NCI-H524 treated with DMSO at 0.1 percent for 48 hours (cell line): ENCODE results near the gene LRP5.
"Not testable (repeated sequence)": the region's sequence is repeated elsewhere in the genome, so short reads cannot be mapped to it uniquely, and the experiment has no call there.

Experiments
- DNase-seq: peaks from one replicate; lab custom pipeline; 2025; lab: John Stamatoyannopoulos, UW

The LRP5 gene

DNA sequence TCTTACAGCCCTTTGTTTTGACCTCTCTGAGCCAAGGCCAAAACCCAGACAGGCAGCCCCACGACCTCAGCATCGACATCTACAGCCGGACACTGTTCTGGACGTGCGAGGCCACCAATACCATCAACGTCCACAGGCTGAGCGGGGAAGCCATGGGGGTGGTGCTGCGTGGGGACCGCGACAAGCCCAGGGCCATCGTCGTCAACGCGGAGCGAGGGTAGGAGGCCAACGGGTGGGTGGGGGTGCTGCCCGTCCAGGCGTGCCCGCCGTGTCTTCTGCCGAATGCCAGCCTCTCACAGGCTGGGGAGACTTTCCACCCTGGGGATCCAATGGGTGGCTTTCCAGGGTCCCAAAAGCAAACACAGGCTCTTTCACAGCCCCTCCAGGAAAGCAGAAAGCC lies 111.1 kb downstream of the LRP5 start:
- no peak for DNase-seq

DNA sequence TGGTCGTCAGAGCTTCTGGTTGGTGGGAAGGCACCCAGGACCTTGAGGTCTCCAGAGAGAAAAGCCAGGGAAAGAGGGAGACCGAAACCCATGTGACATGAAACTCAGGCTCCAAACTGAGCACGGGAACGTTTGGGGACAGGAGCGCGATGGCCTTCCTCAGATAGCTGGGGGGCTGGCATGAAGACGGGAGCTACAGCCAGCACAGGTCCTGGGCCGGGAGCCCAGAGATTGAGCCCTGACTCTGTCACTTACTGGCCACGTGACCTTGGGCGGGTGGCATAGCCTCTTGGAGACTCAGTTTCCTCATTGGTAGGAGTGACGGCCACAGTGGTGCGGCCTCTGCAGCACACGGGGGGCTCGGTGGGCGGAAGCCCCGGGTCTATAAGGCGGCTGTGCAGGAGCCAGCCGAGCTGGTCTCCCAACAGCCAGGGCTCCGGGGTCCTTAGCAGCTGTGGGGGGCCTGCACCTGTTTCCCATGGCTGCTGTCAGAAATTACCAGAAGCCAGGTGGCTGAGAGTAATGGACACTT lies 111.8 kb downstream of the LRP5 start:
- no peak for DNase-seq

GRCh38 chr11:68424981-68425865 lies 112.8 kb downstream of the LRP5 start:
- DNase-seq = no peak

GRCh38 chr11:68425866-68426380 lies 113.5 kb downstream of the LRP5 start:
- no peak for DNase-seq

DNA sequence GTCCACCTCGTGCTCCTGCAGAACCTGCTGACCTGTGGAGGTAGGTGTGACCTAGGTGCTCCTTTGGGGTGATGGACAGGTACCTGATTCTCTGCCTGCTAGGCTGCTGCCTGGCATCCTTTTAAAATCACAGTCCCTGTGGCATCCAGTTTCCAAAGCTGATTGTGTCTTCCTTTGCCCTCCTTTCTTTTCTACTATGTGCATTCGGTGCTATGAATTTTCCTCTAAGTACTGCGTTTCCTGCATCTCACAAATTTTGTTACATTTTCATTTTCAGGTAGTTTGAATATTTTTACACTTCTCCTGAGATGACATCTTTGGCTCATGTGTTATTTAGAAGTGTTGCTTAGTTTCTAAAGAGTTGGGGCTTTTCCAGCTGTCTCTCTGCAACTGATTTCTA lies 117.3 kb downstream of the LRP5 start:
- no peak for DNase-seq

DNA sequence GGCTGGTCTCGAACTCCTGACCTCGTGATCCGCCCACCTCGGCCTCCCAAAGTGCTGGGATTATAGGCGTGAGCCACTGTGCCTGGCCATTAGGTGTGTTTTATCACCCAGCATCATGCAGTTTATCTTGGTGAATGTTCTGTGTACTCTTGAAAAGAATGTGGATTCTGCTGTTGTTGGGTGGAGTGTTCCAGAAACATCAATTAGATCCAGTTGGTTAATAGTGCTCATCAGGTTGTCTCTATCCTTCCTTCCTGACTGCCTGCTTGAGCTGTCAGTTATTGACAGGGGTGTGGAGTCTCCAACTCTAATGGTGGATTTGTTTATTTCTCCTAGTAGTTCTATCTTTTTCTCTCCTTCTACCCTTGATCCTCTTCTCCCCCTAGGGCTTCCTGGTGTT lies 118.0 kb downstream of the LRP5 start:
- DNase-seq = no peak

GRCh38 chr11:68430801-68431200 lies 118.4 kb downstream of the LRP5 start:
- DNase-seq = no peak

- DNase-seq = no peak
These were observed 119.7 kb downstream of the LRP5 start for GRCh38 chr11:68431984-68432645.

GRCh38 chr11:68432874-68433273 lies 120.5 kb downstream of the LRP5 start:
- no peak for DNase-seq

- DNase-seq = no peak
These were observed 121.2 kb downstream of the LRP5 start for GRCh38 chr11:68433541-68433940.

GRCh38 chr11:68434159-68434558 lies 121.8 kb downstream of the LRP5 start:
- not testable (repeated sequence) for DNase-seq

DNA sequence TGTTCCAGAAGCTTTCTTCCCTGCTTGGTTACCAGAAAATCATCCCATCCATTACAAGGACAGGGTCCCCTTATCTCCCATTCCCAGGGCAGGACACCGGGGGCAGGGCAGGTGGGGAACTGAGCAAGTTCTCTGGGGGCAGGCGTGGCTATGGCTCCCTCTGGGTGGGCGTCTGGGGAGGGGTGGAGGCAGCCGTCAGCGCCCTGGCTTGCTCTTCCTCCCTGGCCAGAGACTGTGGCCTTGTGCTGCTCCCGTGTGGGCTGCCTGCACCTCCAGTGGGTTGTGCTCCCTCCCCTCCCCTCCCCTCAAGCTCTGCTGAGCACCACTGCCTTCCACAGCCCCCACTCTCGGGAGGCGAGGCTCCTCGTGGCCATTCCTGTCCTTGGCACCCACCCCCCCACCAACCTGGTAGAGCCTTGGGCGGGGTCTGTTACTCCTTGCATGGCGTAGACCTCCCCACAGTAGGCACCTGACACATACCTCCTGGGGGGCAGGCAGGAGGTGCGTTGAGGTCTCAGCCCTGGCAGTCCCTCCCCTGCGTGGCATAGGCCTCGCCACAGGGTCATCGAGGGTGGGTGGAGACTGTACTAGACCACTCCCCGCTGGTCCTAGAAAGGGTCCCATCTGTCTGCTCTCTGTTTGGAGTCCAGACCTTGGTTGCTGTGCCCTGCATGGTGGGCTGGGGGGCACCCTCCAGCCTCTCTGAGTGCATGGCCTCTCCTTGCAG lies 123.9 kb downstream of the LRP5 start:
- DNase-seq = no peak

- no peak for DNase-seq
These were observed 124.9 kb downstream of the LRP5 start for GRCh38 chr11:68436985-68437926.

DNA sequence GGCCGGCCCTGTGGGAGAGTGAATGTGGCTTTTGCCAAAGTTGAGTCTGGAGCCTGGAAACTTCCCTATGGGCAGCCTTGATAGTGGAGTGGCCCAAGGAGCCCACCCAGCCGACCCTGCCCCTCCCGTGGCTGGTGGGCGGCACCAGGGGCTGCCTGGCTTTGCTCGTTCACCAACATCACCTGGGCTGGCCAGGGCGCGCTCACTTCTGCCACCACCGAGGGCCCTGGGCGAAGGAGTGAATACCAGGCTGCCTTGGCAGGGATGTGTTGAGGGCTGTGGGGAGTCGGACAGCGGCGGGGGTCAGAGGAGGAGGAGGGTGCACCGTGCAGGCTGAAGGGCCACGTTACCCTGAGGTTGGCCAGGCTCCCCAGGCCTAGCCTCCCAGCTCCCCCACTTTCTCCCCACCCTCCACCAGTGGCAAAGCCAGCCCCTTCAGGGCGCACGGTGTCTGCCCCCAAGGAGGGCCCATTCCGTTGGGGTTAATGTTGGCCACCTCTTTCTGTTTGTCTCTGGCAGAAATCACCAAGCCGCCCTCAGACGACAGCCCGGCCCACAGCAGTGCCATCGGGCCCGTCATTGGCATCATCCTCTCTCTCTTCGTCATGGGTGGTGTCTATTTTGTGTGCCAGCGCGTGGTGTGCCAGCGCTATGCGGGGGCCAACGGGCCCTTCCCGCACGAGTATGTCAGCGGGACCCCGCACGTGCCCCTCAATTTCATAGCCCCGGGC lies 125.7 kb downstream of the LRP5 start:
- DNase-seq = no peak

DNA sequence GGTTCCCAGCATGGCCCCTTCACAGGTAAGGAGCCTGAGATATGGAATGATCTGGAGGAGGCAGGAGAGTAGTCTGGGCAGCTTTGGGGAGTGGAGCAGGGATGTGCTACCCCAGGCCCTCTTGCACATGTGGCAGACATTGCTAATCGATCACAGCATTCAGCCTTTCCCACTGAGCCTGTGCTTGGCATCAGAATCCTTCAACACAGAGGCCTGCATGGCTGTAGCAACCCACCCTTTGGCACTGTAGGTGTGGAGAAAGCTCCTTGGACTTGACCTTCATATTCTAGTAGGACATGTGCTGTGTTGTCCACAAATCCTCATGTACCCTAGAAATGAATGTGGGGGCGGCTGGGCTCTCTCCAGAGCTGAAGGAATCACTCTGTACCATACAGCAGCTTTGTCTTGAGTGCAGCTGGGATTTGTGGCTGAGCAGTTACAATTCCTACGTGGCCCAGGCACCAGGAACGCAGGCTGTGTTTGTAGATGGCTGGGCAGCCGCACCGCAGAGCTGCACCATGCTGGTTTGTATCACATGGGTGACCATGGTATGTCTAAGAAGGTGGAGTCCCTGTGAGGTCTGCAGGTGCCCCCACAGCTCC lies 126.4 kb downstream of the LRP5 start:
- no peak for DNase-seq

DNA sequence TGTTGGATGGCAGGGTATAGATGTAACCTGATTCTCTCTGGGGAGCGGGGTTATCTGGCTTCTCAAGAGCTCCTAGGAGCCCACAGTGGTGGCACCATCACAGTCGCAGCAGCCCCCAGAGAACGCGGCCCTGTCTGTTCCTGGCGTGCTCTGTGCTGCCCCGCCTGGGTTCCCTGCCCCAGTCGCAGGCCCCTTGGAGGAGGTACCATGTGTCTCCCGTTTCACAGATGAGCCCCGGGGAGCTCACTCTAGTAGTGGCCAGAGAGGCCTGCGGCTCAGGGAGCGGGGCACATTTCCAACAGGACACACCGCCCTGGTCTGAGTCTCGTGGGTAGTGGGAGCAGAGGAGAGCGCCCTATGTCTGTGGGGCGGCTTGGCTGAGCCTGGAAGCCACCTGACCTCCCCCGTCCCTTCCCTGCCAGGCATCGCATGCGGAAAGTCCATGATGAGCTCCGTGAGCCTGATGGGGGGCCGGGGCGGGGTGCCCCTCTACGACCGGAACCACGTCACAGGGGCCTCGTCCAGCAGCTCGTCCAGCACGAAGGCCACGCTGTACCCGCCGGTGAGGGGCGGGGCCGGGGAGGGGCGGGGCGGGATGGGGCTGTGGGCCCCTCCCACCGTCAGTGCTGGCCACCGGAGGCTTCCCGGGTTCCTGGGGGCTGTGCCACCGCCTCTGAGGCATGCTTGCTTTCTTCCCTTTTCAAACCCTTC lies 127.1 kb downstream of the LRP5 start:
- DNase-seq = no peak

DNA sequence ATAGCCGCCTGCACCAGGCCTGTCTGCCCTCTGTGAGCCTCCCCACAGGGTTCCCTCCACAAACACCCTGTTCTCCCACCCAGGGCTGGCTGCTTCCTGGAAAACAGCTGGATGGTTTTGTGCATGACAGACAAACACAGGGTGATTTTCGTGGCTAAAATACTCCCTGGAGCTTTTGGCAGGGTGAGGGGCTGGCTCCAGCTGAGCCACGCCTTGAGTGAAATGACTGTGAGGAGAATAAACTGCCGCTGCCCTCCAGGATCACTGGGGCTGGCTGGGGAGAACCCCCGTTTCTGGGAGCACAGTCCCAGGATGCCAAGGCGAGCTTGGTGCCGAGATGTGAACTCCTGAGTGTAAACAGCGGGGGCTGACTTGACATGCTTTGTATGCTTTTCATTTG lies 127.8 kb downstream of the LRP5 start:
- no peak for DNase-seq

GRCh38 chr11:68441466-68442230 lies 129.3 kb downstream of the LRP5 start:
- DNase-seq = peak; percentile 25

- no peak for DNase-seq
These were observed 130.0 kb downstream of the LRP5 start for GRCh38 chr11:68442433-68442832.
